Activated T-cell treated with anti-CD3 and anti-CD28 coated beads, Interleukin-2, amount 50 U/mL, for 24 hours (primary cell): Measurements from ENCODE around the gene S1PR2.

Experiments used
- DNase-seq: peaks from one replicate; pipeline ENCODE4 v3.0.0-alpha.2; 2020
- H3K27ac Mint-ChIP-seq: 2 replicates; pipeline ENCODE4 v1.8.0; 2020; ENCODE audit warnings: mild to moderate bottlenecking, mixed read lengths
- H3K27me3 Mint-ChIP-seq: 2 replicates; pipeline ENCODE4 v1.8.0; 2020; ENCODE audit warnings: mixed read lengths
- H3K36me3 Mint-ChIP-seq: 2 replicates; pipeline ENCODE4 v1.8.0; 2020; ENCODE audit warnings: low read depth, mixed read lengths
- H3K4me1 Mint-ChIP-seq: 2 replicates; pipeline ENCODE4 v1.8.0; 2020; ENCODE audit warnings: low read depth, mixed read lengths
- H3K4me3 Mint-ChIP-seq: 2 replicates; pipeline ENCODE4 v1.8.0; 2020; ENCODE audit warnings: mild to moderate bottlenecking, moderate library complexity, mixed read lengths
- H3K9me3 Mint-ChIP-seq: 2 replicates; pipeline ENCODE4 v1.8.0; 2020; ENCODE audit warnings: mixed read lengths

S1PR2 gene

GRCh38 chr19:10230861-10231611 lies at the start of gene S1PR2:
TSS of gene S1PR2 (minus strand) at chr19:10231331. CDS start at chr19:10224905, 6,426 bp downstream.
- Mint-ChIP-seq H3K36me3 (no peaks in the 10 kb centered on the region), H3K27me3 (no peaks in the 10 kb centered on the region), H3K4me3 (peak within 1 kb of the TSS; percentile 85), H3K27ac (peak within 1 kb of the TSS; percentile 84), H3K9me3 (no peaks in the 10 kb centered on the region), H3K4me1 (peaks cover 24% of the 10 kb centered on the region)
- peak; percentile 84 for DNase-seq

GRCh38 chr19:10279737-10280442 lies 48.8 kb upstream of the S1PR2 start:
- Mint-ChIP-seq H3K27ac (peak overlapping the region; percentile 31), H3K9me3 (no peaks in the 10 kb centered on the region), H3K27me3 (no peaks in the 10 kb centered on the region), H3K4me1 (peaks cover 19% of the 10 kb centered on the region), H3K4me3 (no peak overlapping the region), H3K36me3 (peaks cover 73% of the 10 kb centered on the region)
- DNase-seq = no peak

- H3K27me3 Mint-ChIP-seq = no peaks in the 10 kb centered on the region
- peaks cover 73% of the 10 kb centered on the region for H3K36me3 Mint-ChIP-seq
- peaks cover 25% of the 10 kb centered on the region for H3K4me1 Mint-ChIP-seq
- H3K27ac Mint-ChIP-seq = no peak overlapping the region
- no peaks in the 10 kb centered on the region for H3K9me3 Mint-ChIP-seq
- H3K4me3 Mint-ChIP-seq = no peak overlapping the region
- no peak for DNase-seq
Measured at GRCh38 chr19:10278935-10279334, 47.8 kb upstream of the S1PR2 start.

- Mint-ChIP-seq H3K4me1 (peaks cover 26% of the 10 kb centered on the region), H3K9me3 (no peaks in the 10 kb centered on the region), H3K27ac (no peak overlapping the region), H3K4me3 (no peak overlapping the region), H3K36me3 (peaks cover 66% of the 10 kb centered on the region), H3K27me3 (no peaks in the 10 kb centered on the region)
- DNase-seq = no peak
Measured at GRCh38 chr19:10277795-10278589, 46.9 kb upstream of the S1PR2 start.

- DNase-seq = no peak
- Mint-ChIP-seq H3K4me1 (peaks cover 51% of the 10 kb centered on the region), H3K9me3 (no peaks in the 10 kb centered on the region), H3K27me3 (no peaks in the 10 kb centered on the region), H3K27ac (peak overlapping the region; percentile 65), H3K36me3 (peaks cover 66% of the 10 kb centered on the region), H3K4me3 (no peak overlapping the region)
Measured at GRCh38 chr19:10274589-10274988, 43.5 kb upstream of the S1PR2 start.

- Mint-ChIP-seq H3K27me3 (no peaks in the 10 kb centered on the region), H3K4me1 (peaks cover 42% of the 10 kb centered on the region), H3K27ac (peak overlapping the region; percentile 97), H3K36me3 (peaks cover 38% of the 10 kb centered on the region), H3K4me3 (peak overlapping the region; percentile 86), H3K9me3 (no peaks in the 10 kb centered on the region)
- DNase-seq = peak; percentile 64
Measured at GRCh38 chr19:10271543-10272086, 40.5 kb upstream of the S1PR2 start.

GRCh38 chr19:10270616-10271394 lies 39.7 kb upstream of the S1PR2 start, which contains the start of gene ICAM1:
TSS of gene ICAM1 (plus strand) at chr19:10271120. CDS start at chr19:10271160, 40 bp downstream.
- Mint-ChIP-seq H3K27ac (peak within 1 kb of the TSS; percentile 97), H3K4me3 (peak within 1 kb of the TSS; percentile 86), H3K36me3 (peaks cover 37% of the 10 kb centered on the region), H3K27me3 (no peaks in the 10 kb centered on the region), H3K4me1 (peaks cover 42% of the 10 kb centered on the region), H3K9me3 (no peaks in the 10 kb centered on the region)
- DNase-seq = peak; percentile 85

GRCh38 chr19:10270180-10270615 lies 39.1 kb upstream of the S1PR2 start:
- Mint-ChIP-seq H3K27ac (peak overlapping the region; percentile 97), H3K36me3 (peaks cover 34% of the 10 kb centered on the region), H3K9me3 (no peaks in the 10 kb centered on the region), H3K27me3 (no peaks in the 10 kb centered on the region), H3K4me1 (peaks cover 42% of the 10 kb centered on the region), H3K4me3 (peak overlapping the region; percentile 86)
- peak; percentile 81 for DNase-seq

- H3K36me3 Mint-ChIP-seq = peaks cover 27% of the 10 kb centered on the region
- no peaks in the 10 kb centered on the region for H3K9me3 Mint-ChIP-seq
- peak overlapping the region; percentile 97 for H3K27ac Mint-ChIP-seq
- DNase-seq = peak; percentile 93
- peak overlapping the region; percentile 86 for H3K4me3 Mint-ChIP-seq
- peaks cover 37% of the 10 kb centered on the region for H3K4me1 Mint-ChIP-seq
- no peaks in the 10 kb centered on the region for H3K27me3 Mint-ChIP-seq
Measured at GRCh38 chr19:10269333-10270179, 38.4 kb upstream of the S1PR2 start.

GRCh38 chr19:10268071-10268470 lies 36.9 kb upstream of the S1PR2 start:
- Mint-ChIP-seq H3K27me3 (no peaks in the 10 kb centered on the region), H3K4me1 (peaks cover 33% of the 10 kb centered on the region), H3K27ac (no peak overlapping the region), H3K36me3 (peaks cover 19% of the 10 kb centered on the region), H3K9me3 (no peaks in the 10 kb centered on the region), H3K4me3 (no peak overlapping the region)
- DNase-seq = no peak

GRCh38 chr19:10266706-10267105 lies 35.6 kb upstream of the S1PR2 start:
- no peak overlapping the region for H3K4me3 Mint-ChIP-seq
- H3K9me3 Mint-ChIP-seq = no peaks in the 10 kb centered on the region
- H3K27me3 Mint-ChIP-seq = no peaks in the 10 kb centered on the region
- H3K27ac Mint-ChIP-seq = no peak overlapping the region
- peaks cover 8% of the 10 kb centered on the region for H3K36me3 Mint-ChIP-seq
- peaks cover 22% of the 10 kb centered on the region for H3K4me1 Mint-ChIP-seq
- DNase-seq = no peak

- Mint-ChIP-seq H3K27ac (no peak overlapping the region), H3K36me3 (peaks cover 24% of the 10 kb centered on the region), H3K27me3 (no peaks in the 10 kb centered on the region), H3K4me3 (no peak overlapping the region), H3K9me3 (no peaks in the 10 kb centered on the region), H3K4me1 (peaks cover 30% of the 10 kb centered on the region)
- DNase-seq = no peak
Measured at GRCh38 chr19:10262771-10263170, 31.6 kb upstream of the S1PR2 start.

- peak overlapping the region; percentile 57 for H3K4me3 Mint-ChIP-seq
- H3K9me3 Mint-ChIP-seq = no peaks in the 10 kb centered on the region
- peak overlapping the region; percentile 95 for H3K27ac Mint-ChIP-seq
- peak; percentile 77 for DNase-seq
- H3K4me1 Mint-ChIP-seq = peaks cover 33% of the 10 kb centered on the region
- peaks cover 49% of the 10 kb centered on the region for H3K36me3 Mint-ChIP-seq
- no peaks in the 10 kb centered on the region for H3K27me3 Mint-ChIP-seq
Measured at GRCh38 chr19:10260141-10260584, 29.0 kb upstream of the S1PR2 start.
